Ovary (tissue), 9 donors: ENCODE measurements around the gene AKAP9. TPM values are rescaled to one million over a fixed set of nuclear protein-coding genes. Genes with fewer than 3 reads are reported as not detected.
"Not testable (repeated sequence)": the region's sequence is repeated elsewhere in the genome, so short reads cannot be mapped to it uniquely, and the experiment has no call there.

Experiments used
- DNase-seq, 5 donors: peaks; one replicate each; pipeline ENCODE4 v3.0.0-alpha.2; 2019 to 2020
- H3K27ac ChIP-seq, 2 donors: fragments of 200-600 bp; one replicate each; pipeline versions ENCODE4 v1.5.1 to v1.8.0; 2019 to 2022
- H3K27me3 ChIP-seq: fragments of 200-600 bp; one replicate; pipeline ENCODE4 v1.8.0; 2022
- H3K36me3 ChIP-seq: fragments of 200-600 bp; sonication (generic); one replicate; pipeline ENCODE4 v1.5.1; 2019
- H3K4me1 ChIP-seq: one replicate; pipeline ENCODE4 v1.8.1; 2013; ENCODE audit warnings: mild to moderate bottlenecking, moderate library complexity; ENCODE audit not compliant: insufficient read depth
- H3K4me3 ChIP-seq: fragments of 200-600 bp; sonication (generic); one replicate; pipeline ENCODE4 v1.5.1; 2017
- H3K9me3 ChIP-seq, 2 donors: fragments of 200-600 bp in 1 of 2; sonication (generic) in 1 of 2; one replicate each; pipeline versions ENCODE4 v1.5.1 to v1.8.1; 2013 to 2019; ENCODE audit warnings: mild to moderate bottlenecking in 1 of 2, moderate library complexity in 1 of 2
- EP300 ChIP-seq: sonication (generic); formaldehyde crosslinking; IDR thresholded peaks from one replicate; pipeline ENCODE4 v1.6.1; 2017; ENCODE audit warnings: antibody characterized with exemption
- POLR2A ChIP-seq: fragments of 450-650 bp; IDR thresholded peaks from one replicate; pipeline ENCODE4 v1.6.1; 2017; ENCODE audit warnings: antibody characterized with exemption, mild to moderate bottlenecking, moderate library complexity
- WGBS, 3 donors: extraction: QIAGEN DNeasy Blood & Tissue Kit in 1 of 3; methylation state at CpG; one replicate each; pipeline versions ENCODE4 v1.1.5 to v1.1.7; 2013 to 2017; 5-methylcytosine and 5-hydroxymethylcytosine counted together
- intact Hi-C, 4 donors: fragments of 100-400 bp; cut with DNase I; formaldehyde crosslinking; loops; one replicate each; pipeline versions ENCODE4 v1.11.0 to v1.15.1; 2022 to 2023
- polyA plus RNA-seq, 2 donors: library from polyadenylated mRNA; stranded (reverse); fragments of 200-250 nt in 1 of 2; fragments of 350-450 nt in 1 of 2; fragmentation: Illumina TruSeq in 1 of 2; extraction: RNeasy Lipid Tissue Mini Kit (QIAGEN cat#74804) in 1 of 2; gene quantifications; one replicate each; pipeline ENCODE4 v1.2.3, GENCODE V29; 2013 to 2014
- total RNA-seq, 7 donors: library from RNA; depleted of rRNA in 2 of 7; stranded (reverse); fragments of >200 nt in 2 of 7; fragmentation: NEBNext Ultra II Directional in 3 of 7; extraction: Animal tissue kit (Norgen Biotek cat#: 25700) in 3 of 7; gene quantifications; one replicate each; pipeline versions ENCODE4 v1.1.0 to v1.2.4, GENCODE V29; 2016 to 2023
- TF ChIP-seq, protein P1 (sequence below), 3 donors: fragments of 450-650 bp in 2 of 3; fragments of 200-600 bp in 1 of 3; IDR thresholded peaks; one replicate each; pipeline versions ENCODE4 v1.5.1 to v1.8.0; 2016 to 2022; ENCODE audit warnings: antibody characterized with exemption in 3 of 3, mild to moderate bottlenecking in 1 of 3
- donor health status: DM: no; HTN: no; CAD: no; lungs with moderate emphysema.
- donor health status: DM: no; HTN: no; CAD: no.
- donor health status: Bipolar disorder and iron deficiency.
- donor health status: DM: yes; HTN: yes; CAD: no.
- donor health status: DM: no; HTN: no; CAD: no.
- donor health status: DM: yes; HTN: yes; CAD: no.

The AKAP9 gene
- total and polyA plus RNA-seq, 9 donors, result 22.1 to 92.8 (median 57.7) TPM

- Histone ChIP-seq H3K36me3 (no peaks in the 10 kb centered on the region), H3K27me3 (no peaks in the 10 kb centered on the region), H3K4me1 (peaks cover 3% of the 10 kb centered on the region), H3K9me3 (no peaks in the 10 kb centered on the region), H3K27ac (no peak overlapping the region), H3K4me3 (no peak overlapping the region)
- no peak for DNase-seq
- WGBS, 3 donors, result 91 to 95% (median 94%) methylated on average over 3 of the region's 3 CpGs
- TF ChIP-seq EP300 (no peak), POLR2A (no peak)
- TF ChIP-seq, protein P1, sequence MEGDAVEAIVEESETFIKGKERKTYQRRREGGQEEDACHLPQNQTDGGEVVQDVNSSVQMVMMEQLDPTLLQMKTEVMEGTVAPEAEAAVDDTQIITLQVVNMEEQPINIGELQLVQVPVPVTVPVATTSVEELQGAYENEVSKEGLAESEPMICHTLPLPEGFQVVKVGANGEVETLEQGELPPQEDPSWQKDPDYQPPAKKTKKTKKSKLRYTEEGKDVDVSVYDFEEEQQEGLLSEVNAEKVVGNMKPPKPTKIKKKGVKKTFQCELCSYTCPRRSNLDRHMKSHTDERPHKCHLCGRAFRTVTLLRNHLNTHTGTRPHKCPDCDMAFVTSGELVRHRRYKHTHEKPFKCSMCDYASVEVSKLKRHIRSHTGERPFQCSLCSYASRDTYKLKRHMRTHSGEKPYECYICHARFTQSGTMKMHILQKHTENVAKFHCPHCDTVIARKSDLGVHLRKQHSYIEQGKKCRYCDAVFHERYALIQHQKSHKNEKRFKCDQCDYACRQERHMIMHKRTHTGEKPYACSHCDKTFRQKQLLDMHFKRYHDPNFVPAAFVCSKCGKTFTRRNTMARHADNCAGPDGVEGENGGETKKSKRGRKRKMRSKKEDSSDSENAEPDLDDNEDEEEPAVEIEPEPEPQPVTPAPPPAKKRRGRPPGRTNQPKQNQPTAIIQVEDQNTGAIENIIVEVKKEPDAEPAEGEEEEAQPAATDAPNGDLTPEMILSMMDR (IDR thresholded peaks at IDR 0.05), result no peak
- intact Hi-C loops, result no loop called here
Observed at GRCh38 chr7:91962419-91962818, 21.8 kb downstream of the AKAP9 start.

DNA sequence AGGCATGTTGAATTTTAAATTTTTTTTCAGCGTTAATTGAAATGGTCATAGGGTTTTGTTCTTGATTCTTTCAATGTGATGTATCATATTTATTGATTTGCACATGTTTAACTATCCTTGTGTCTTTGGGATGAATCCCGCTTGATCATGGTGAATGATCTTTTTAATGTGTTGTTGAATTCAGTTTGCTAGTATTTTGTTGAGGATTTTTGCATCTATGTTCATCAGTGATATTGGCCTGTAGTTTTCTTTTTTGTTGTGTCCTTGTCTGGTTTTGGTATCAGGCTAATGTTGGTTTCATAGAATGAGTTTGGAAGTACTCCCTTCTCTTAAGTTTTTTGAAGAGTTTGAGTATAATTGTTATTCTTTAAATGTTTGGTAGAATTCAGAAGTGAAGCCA is 26.9 kb downstream of the AKAP9 start:
- H3K27ac ChIP-seq, H3K4me1 ChIP-seq, H3K27me3 ChIP-seq, DNase-seq, H3K4me3 ChIP-seq, intact Hi-C loops, H3K36me3 ChIP-seq, H3K9me3 ChIP-seq: not testable (repeated sequence)
- 97 to 99% (median 97%) methylated on average over 2 of the region's 2 CpGs for WGBS, 3 donors

DNA sequence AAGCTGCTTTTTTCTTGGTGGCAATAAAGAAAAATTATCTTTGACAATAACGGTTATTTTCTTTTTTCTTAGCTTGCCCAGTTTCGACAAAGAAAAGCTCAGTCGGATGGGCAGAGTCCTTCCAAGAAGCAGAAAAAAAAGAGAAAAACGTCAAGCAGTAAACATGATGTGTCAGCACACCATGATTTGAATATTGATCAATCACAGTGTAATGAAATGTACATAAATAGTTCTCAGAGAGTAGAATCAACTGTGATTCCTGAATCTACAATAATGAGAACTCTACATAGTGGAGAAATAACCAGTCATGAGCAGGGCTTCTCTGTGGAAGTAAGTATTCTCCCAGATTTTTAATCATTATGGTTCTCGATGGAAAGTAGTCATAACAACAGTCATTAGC is 33.0 kb downstream of the AKAP9 start:
- no peak overlapping the region for H3K4me3 ChIP-seq
- no peaks in the 10 kb centered on the region for H3K4me1 ChIP-seq
- H3K27me3 ChIP-seq, result no peaks in the 10 kb centered on the region
- TF ChIP-seq EP300 (no peak), POLR2A (no peak)
- TF ChIP-seq, protein P1 (IDR thresholded peaks at IDR 0.05), result no peak
- no peaks in the 10 kb centered on the region for H3K36me3 ChIP-seq
- H3K9me3 ChIP-seq, result no peaks in the 10 kb centered on the region
- intact Hi-C loops, result no loop called here
- no peak overlapping the region for H3K27ac ChIP-seq
- 78 to 85% (median 81%) methylated on average over 5 of the region's 5 CpGs for WGBS, 3 donors
- no peak for DNase-seq

- H3K4me3 ChIP-seq, result no peak overlapping the region
- no peaks in the 10 kb centered on the region for H3K4me1 ChIP-seq
- intact Hi-C loops, result no loop called here
- TF ChIP-seq EP300, result no peak
- TF ChIP-seq, protein P1 (IDR thresholded peaks at IDR 0.05), result no peak
- TF ChIP-seq POLR2A, result no peak
- DNase-seq, result no peak
- H3K36me3 ChIP-seq, result no peaks in the 10 kb centered on the region
- H3K27ac ChIP-seq, result no peak overlapping the region
- no peaks in the 10 kb centered on the region for H3K27me3 ChIP-seq
- H3K9me3 ChIP-seq, result no peaks in the 10 kb centered on the region
Observed at GRCh38 chr7:91974066-91974465, 33.4 kb downstream of the AKAP9 start.

DNA sequence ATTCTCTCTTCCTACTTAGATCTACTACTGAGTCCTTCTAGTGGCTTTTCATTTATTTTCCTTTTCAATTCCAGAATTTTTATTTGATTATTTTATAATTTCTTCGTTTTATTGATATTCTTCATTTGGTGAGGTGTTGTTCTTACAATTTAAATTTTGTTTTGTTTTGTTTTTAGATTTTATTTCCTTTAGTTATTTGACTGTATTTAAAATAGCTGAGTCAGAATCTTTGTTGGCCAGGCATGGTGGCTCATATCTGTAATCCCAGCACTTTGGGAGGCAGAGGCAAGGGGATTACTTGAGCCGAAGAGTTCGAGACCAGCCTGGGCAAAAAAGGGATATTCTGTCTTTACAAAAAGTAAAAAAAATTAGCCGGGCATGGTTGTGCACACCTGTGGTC is 36.1 kb downstream of the AKAP9 start:
- no peaks in the 10 kb centered on the region for H3K27me3 ChIP-seq
- H3K4me1 ChIP-seq, result peaks cover 1% of the 10 kb centered on the region
- TF ChIP-seq POLR2A (no peak), EP300 (no peak)
- TF ChIP-seq, protein P1 (IDR thresholded peaks at IDR 0.05), result no peak
- no peak for DNase-seq
- H3K27ac ChIP-seq, result no peak overlapping the region
- H3K4me3 ChIP-seq, result no peak overlapping the region
- intact Hi-C loops, result no loop called here
- no peaks in the 10 kb centered on the region for H3K36me3 ChIP-seq
- no peaks in the 10 kb centered on the region for H3K9me3 ChIP-seq
- WGBS, 3 donors, result 96 to 99% (median 98%) methylated on average over 4 of the region's 4 CpGs
